Activated T-helper 1 cell treated with Interleukin-2 at 50 U/mL for 16 hours (primary cell): ENCODE measurements around the gene ADAMTS3.
"Not testable (repeated sequence)": the region's sequence is repeated elsewhere in the genome, so short reads cannot be mapped to it uniquely, and the experiment has no call there.

Experiments
- DNase-seq: peaks from one replicate; pipeline ENCODE4 v3.0.0-alpha.2; 2020; ENCODE audit warnings: low read depth

Gene ADAMTS3

GRCh38 chr4:72468904-72469502 lies 100.0 kb downstream of the ADAMTS3 start:
- no peak for DNase-seq

- DNase-seq, result no peak
These were observed 101.4 kb downstream of the ADAMTS3 start for GRCh38 chr4:72467633-72468032.

GRCh38 chr4:72463724-72464123 lies 105.3 kb downstream of the ADAMTS3 start:
- DNase-seq, result no peak

GRCh38 chr4:72457158-72457557 lies 111.9 kb downstream of the ADAMTS3 start:
- no peak for DNase-seq

- DNase-seq, result no peak
These were observed 117.7 kb downstream of the ADAMTS3 start for GRCh38 chr4:72451349-72451748.

- DNase-seq, result no peak
These were observed 119.3 kb downstream of the ADAMTS3 start for GRCh38 chr4:72449705-72450104.

- DNase-seq, result no peak
These were observed 120.8 kb downstream of the ADAMTS3 start for GRCh38 chr4:72448231-72448630.

- no peak for DNase-seq
These were observed 122.5 kb downstream of the ADAMTS3 start for GRCh38 chr4:72446353-72447055.

- no peak for DNase-seq
These were observed 124.9 kb downstream of the ADAMTS3 start for GRCh38 chr4:72444092-72444491.

GRCh38 chr4:72442715-72443114 lies 126.3 kb downstream of the ADAMTS3 start:
- DNase-seq, result no peak

GRCh38 chr4:72442147-72442546 lies 126.9 kb downstream of the ADAMTS3 start:
- DNase-seq, result no peak

GRCh38 chr4:72440386-72440785 lies 128.6 kb downstream of the ADAMTS3 start:
- no peak for DNase-seq

- DNase-seq, result no peak
These were observed 136.0 kb downstream of the ADAMTS3 start for GRCh38 chr4:72432975-72433374.

GRCh38 chr4:72432282-72432681 lies 136.7 kb downstream of the ADAMTS3 start:
- no peak for DNase-seq

- no peak for DNase-seq
These were observed 138.0 kb downstream of the ADAMTS3 start for GRCh38 chr4:72430988-72431387.

- DNase-seq, result no peak
These were observed 139.0 kb downstream of the ADAMTS3 start for GRCh38 chr4:72430050-72430449.

GRCh38 chr4:72429397-72429889 lies 139.6 kb downstream of the ADAMTS3 start:
- DNase-seq, result no peak

GRCh38 chr4:72427057-72427456 lies 142.0 kb downstream of the ADAMTS3 start:
- DNase-seq, result no peak

- not testable (repeated sequence) for DNase-seq
These were observed 143.1 kb downstream of the ADAMTS3 start for GRCh38 chr4:72425908-72426307.

GRCh38 chr4:72424006-72424405 lies 145.0 kb downstream of the ADAMTS3 start:
- no peak for DNase-seq

GRCh38 chr4:72422416-72422815 lies 146.6 kb downstream of the ADAMTS3 start:
- no peak for DNase-seq

GRCh38 chr4:72418458-72418857 lies 150.6 kb downstream of the ADAMTS3 start:
- no peak for DNase-seq

GRCh38 chr4:72410158-72410557 lies 158.9 kb downstream of the ADAMTS3 start:
- DNase-seq, result no peak

- DNase-seq, result no peak
These were observed 160.5 kb downstream of the ADAMTS3 start for GRCh38 chr4:72408568-72408967.
